Measurements from ENCODE around the gene TMEM233. TPM values are rescaled to one million over a fixed set of nuclear protein-coding genes. Genes with fewer than 3 reads are reported as not detected.

TMEM233 gene
- total RNA-seq, 1 experiment from 2014 or later = 0.28 TPM

DNA sequence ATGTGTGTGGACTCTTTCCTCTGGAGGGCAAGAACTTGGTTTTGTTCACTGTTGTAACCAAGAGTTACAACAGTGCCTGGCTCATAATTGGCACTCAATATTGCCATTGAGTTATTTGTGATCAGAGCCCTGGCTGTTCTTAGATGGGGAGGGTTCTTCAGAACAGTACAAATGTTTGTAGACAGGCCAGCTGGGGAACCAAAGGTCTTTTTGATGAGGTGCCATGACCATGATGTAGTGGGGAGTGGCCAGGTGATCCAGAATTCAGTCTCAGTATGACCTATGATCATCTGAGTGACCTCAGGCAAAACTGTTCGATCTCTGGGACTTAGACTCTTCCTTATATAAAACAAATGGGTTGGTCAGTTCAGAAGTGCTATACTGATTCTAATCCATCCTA is 71.1 kb downstream of the TMEM233 start:
- peaks cover 14% of the 10 kb centered on the region for H3K27me3 Mint-ChIP-seq (ENCODE audit: low read depth)
- H3K9me3 Mint-ChIP-seq = no peaks in the 10 kb centered on the region
- ATAC-seq = no peak
- H3K4me3 Mint-ChIP-seq = no peak overlapping the region
- no peak overlapping the region for H3K27ac Mint-ChIP-seq
- TF ChIP-seq, protein P1, sequence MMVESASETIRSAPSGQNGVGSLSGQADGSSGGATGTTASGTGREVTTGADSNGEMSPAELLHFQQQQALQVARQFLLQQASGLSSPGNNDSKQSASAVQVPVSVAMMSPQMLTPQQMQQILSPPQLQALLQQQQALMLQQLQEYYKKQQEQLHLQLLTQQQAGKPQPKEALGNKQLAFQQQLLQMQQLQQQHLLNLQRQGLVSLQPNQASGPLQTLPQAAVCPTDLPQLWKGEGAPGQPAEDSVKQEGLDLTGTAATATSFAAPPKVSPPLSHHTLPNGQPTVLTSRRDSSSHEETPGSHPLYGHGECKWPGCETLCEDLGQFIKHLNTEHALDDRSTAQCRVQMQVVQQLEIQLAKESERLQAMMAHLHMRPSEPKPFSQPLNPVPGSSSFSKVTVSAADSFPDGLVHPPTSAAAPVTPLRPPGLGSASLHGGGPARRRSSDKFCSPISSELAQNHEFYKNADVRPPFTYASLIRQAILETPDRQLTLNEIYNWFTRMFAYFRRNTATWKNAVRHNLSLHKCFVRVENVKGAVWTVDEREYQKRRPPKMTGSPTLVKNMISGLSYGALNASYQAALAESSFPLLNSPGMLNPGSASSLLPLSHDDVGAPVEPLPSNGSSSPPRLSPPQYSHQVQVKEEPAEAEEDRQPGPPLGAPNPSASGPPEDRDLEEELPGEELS (CRISPR knock-in tag; IDR thresholded peaks at IDR 0.05) = no peak
- TF ChIP-seq NFE2L1 (CRISPR knock-in tag; IDR thresholded peaks at IDR 0.05) (no peak), ZNF416 (CRISPR knock-in tag; IDR thresholded peaks at IDR 0.05) (no peak), MXD4 (CRISPR knock-in tag; IDR thresholded peaks at IDR 0.05; ENCODE audit: borderline replicate concordance) (no peak), GABPB1 (CRISPR knock-in tag; IDR thresholded peaks at IDR 0.05) (no peak), NR1H2 (CRISPR knock-in tag; IDR thresholded peaks at IDR 0.05) (no peak), ZNF396 (CRISPR knock-in tag; IDR thresholded peaks at IDR 0.05; ENCODE audit: borderline replicate concordance) (no peak), MYBL2 (CRISPR knock-in tag; IDR thresholded peaks at IDR 0.05) (no peak), SP1 (CRISPR knock-in tag; conservative IDR thresholded peaks at IDR 0.05) (no peak), TEAD4 (CRISPR knock-in tag; IDR thresholded peaks at IDR 0.05) (no peak), RORB (CRISPR knock-in tag; IDR thresholded peaks at IDR 0.05) (no peak), OVOL2 (CRISPR knock-in tag; IDR thresholded peaks at IDR 0.05; ENCODE audit: borderline replicate concordance) (no peak), TEAD1 (CRISPR knock-in tag; IDR thresholded peaks at IDR 0.05) (no peak), GRHL2 (CRISPR knock-in tag; IDR thresholded peaks at IDR 0.05; ENCODE audit: insufficient replicate concordance, severe bottlenecking) (no peak)
- TF ChIP-seq, protein P2, sequence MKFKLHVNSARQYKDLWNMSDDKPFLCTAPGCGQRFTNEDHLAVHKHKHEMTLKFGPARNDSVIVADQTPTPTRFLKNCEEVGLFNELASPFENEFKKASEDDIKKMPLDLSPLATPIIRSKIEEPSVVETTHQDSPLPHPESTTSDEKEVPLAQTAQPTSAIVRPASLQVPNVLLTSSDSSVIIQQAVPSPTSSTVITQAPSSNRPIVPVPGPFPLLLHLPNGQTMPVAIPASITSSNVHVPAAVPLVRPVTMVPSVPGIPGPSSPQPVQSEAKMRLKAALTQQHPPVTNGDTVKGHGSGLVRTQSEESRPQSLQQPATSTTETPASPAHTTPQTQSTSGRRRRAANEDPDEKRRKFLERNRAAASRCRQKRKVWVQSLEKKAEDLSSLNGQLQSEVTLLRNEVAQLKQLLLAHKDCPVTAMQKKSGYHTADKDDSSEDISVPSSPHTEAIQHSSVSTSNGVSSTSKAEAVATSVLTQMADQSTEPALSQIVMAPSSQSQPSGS (CRISPR knock-in tag; IDR thresholded peaks at IDR 0.05; ENCODE audit: borderline replicate concordance, low read depth) = no peak
- TF ChIP-seq, protein P3, sequence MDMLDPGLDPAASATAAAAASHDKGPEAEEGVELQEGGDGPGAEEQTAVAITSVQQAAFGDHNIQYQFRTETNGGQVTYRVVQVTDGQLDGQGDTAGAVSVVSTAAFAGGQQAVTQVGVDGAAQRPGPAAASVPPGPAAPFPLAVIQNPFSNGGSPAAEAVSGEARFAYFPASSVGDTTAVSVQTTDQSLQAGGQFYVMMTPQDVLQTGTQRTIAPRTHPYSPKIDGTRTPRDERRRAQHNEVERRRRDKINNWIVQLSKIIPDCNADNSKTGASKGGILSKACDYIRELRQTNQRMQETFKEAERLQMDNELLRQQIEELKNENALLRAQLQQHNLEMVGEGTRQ (CRISPR knock-in tag; IDR thresholded peaks at IDR 0.05) = no peak
- TF ChIP-seq, protein P4, sequence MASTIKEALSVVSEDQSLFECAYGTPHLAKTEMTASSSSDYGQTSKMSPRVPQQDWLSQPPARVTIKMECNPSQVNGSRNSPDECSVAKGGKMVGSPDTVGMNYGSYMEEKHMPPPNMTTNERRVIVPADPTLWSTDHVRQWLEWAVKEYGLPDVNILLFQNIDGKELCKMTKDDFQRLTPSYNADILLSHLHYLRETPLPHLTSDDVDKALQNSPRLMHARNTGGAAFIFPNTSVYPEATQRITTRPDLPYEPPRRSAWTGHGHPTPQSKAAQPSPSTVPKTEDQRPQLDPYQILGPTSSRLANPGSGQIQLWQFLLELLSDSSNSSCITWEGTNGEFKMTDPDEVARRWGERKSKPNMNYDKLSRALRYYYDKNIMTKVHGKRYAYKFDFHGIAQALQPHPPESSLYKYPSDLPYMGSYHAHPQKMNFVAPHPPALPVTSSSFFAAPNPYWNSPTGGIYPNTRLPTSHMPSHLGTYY (CRISPR knock-in tag; IDR thresholded peaks at IDR 0.05) = no peak
- TF ChIP-seq, protein P5, sequence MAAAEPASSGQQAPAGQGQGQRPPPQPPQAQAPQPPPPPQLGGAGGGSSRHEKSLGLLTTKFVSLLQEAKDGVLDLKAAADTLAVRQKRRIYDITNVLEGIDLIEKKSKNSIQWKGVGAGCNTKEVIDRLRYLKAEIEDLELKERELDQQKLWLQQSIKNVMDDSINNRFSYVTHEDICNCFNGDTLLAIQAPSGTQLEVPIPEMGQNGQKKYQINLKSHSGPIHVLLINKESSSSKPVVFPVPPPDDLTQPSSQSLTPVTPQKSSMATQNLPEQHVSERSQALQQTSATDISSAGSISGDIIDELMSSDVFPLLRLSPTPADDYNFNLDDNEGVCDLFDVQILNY (CRISPR knock-in tag; IDR thresholded peaks at IDR 0.05) = no peak
- TF ChIP-seq, protein P6, sequence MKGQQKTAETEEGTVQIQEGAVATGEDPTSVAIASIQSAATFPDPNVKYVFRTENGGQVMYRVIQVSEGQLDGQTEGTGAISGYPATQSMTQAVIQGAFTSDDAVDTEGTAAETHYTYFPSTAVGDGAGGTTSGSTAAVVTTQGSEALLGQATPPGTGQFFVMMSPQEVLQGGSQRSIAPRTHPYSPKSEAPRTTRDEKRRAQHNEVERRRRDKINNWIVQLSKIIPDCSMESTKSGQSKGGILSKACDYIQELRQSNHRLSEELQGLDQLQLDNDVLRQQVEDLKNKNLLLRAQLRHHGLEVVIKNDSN (CRISPR knock-in tag; IDR thresholded peaks at IDR 0.05) = no peak
- no peak for DNase-seq (ENCODE audit: low spot score)
- POLR2A ChIA-PET = no interaction called here
- peaks cover 11% of the 10 kb centered on the region for H3K4me1 Mint-ChIP-seq
- no peaks in the 10 kb centered on the region for H3K36me3 Mint-ChIP-seq
- CTCF ChIA-PET = no interaction called here
